Peyer's patch (tissue), 4 donors: ENCODE results near the gene ESPL1. TPM values are rescaled to one million over a fixed set of nuclear protein-coding genes. Genes with fewer than 3 reads are reported as not detected.

Source experiments
- DNase-seq, 3 donors: peaks; one replicate each; pipeline ENCODE4 v3.0.0-alpha.2; 2017 to 2019
- H3K27ac ChIP-seq, 4 donors: fragments of 200-600 bp; sonication (generic); one replicate each; pipeline ENCODE4 v1.5.1; 2016 to 2019
- H3K27me3 ChIP-seq, 2 donors: fragments of 200-600 bp; sonication (generic); one replicate each; pipeline ENCODE4 v1.5.1; 2019
- H3K36me3 ChIP-seq, 3 donors: fragments of 200-600 bp; sonication (generic); one replicate each; pipeline ENCODE4 v1.5.1; 2016 to 2019
- H3K4me1 ChIP-seq, 4 donors: fragments of 200-600 bp; sonication (generic); one replicate each; pipeline ENCODE4 v1.5.1; 2016 to 2019
- H3K4me3 ChIP-seq, 4 donors: fragments of 200-600 bp; sonication (generic); 1 replicate in 3 of 4; 2 replicates in 1 of 4; pipeline ENCODE4 v1.5.1; 2016 to 2019; ENCODE audit warnings: mild to moderate bottlenecking in 1 of 4
- H3K9me3 ChIP-seq, 4 donors: fragments of 200-600 bp; sonication (generic); one replicate each; pipeline ENCODE4 v1.5.1; 2016 to 2019; ENCODE audit warnings: mild to moderate bottlenecking in 1 of 4
- POLR2A ChIP-seq, 2 donors: fragments of 450-650 bp; IDR thresholded peaks; one replicate each; pipeline ENCODE4 v1.5.1; 2017; ENCODE audit warnings: antibody characterized with exemption in 2 of 2, mild to moderate bottlenecking in 2 of 2, moderate library complexity in 2 of 2
- total RNA-seq, 4 donors: library from RNA; depleted of rRNA; stranded (reverse); fragments of >200 nt; gene quantifications; one replicate each; pipeline ENCODE4 v1.1.0, GENCODE V29; 2016
- TF ChIP-seq, protein P1 (sequence below), 6 experiments: fragments of 450-650 bp in 4 of 6; fragments of 200-600 bp in 2 of 6; sonication (generic) in 1 of 6; IDR thresholded peaks; one replicate each; pipeline ENCODE4 v1.5.1; 2017 to 2019; ENCODE audit warnings: antibody characterized with exemption in 6 of 6, mild to moderate bottlenecking in 3 of 6, moderate library complexity in 1 of 6

ESPL1 gene
- total RNA-seq, 4 donors from 2014 or later = 47.0 to 108 (median 87.0) TPM

DNA sequence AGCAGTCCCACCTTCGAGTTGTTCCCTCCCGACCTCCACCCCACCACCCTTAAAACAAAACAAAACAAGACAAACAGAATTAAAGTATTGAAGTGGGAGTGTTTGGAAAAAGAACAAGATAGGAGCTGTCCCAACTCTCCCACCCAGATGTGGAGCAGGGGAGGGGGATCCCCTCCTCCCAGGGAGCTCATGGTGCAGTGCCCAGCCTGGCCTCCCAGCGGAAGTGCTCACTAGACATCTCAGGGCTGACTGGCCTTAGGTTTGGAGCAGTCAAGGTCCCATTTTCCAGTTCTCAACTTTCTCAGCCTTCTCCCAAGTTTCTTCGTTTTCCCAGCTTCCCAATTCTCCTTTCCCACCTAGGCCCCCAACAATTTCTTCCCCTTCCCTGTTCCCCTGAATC lies 65.2 kb downstream of the ESPL1 start:
- Histone ChIP-seq H3K36me3 (no peaks in the 10 kb centered on the region), H3K9me3 (no peaks in the 10 kb centered on the region), H3K27me3 (no peaks in the 10 kb centered on the region), H3K27ac (no peak overlapping the region), H3K4me3 (no peak overlapping the region), H3K4me1 (no peaks in the 10 kb centered on the region)
- DNase-seq = no peak
- TF ChIP-seq, protein P1, sequence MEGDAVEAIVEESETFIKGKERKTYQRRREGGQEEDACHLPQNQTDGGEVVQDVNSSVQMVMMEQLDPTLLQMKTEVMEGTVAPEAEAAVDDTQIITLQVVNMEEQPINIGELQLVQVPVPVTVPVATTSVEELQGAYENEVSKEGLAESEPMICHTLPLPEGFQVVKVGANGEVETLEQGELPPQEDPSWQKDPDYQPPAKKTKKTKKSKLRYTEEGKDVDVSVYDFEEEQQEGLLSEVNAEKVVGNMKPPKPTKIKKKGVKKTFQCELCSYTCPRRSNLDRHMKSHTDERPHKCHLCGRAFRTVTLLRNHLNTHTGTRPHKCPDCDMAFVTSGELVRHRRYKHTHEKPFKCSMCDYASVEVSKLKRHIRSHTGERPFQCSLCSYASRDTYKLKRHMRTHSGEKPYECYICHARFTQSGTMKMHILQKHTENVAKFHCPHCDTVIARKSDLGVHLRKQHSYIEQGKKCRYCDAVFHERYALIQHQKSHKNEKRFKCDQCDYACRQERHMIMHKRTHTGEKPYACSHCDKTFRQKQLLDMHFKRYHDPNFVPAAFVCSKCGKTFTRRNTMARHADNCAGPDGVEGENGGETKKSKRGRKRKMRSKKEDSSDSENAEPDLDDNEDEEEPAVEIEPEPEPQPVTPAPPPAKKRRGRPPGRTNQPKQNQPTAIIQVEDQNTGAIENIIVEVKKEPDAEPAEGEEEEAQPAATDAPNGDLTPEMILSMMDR (IDR thresholded peaks at IDR 0.05) = no peak
- no peak for TF ChIP-seq POLR2A (IDR thresholded peaks at IDR 0.05)

GRCh38 chr12:53333845-53334244 lies 65.7 kb downstream of the ESPL1 start:
- no peak for TF ChIP-seq POLR2A (IDR thresholded peaks at IDR 0.05)
- TF ChIP-seq, protein P1 (IDR thresholded peaks at IDR 0.05) = no peak
- no peaks in the 10 kb centered on the region for H3K9me3 ChIP-seq
- H3K27ac ChIP-seq = no peak overlapping the region
- peaks cover 0 to 5% of the 10 kb centered on the region in 2 donors for H3K27me3 ChIP-seq
- no peak overlapping the region for H3K4me3 ChIP-seq
- no peaks in the 10 kb centered on the region for H3K36me3 ChIP-seq
- no peak for DNase-seq
- H3K4me1 ChIP-seq = no peaks in the 10 kb centered on the region

GRCh38 chr12:53334822-53335221 lies 66.7 kb downstream of the ESPL1 start:
- Histone ChIP-seq H3K36me3 (no peaks in the 10 kb centered on the region), H3K4me1 (no peaks in the 10 kb centered on the region), H3K4me3 (no peak overlapping the region), H3K27ac (no peak overlapping the region), H3K9me3 (no peaks in the 10 kb centered on the region), H3K27me3 (peaks cover 0 to 6% of the 10 kb centered on the region in 2 donors)
- no peak for TF ChIP-seq POLR2A (IDR thresholded peaks at IDR 0.05)
- TF ChIP-seq, protein P1 (IDR thresholded peaks at IDR 0.05) = no peak
- DNase-seq = no peak

- H3K4me3 ChIP-seq = no peak within 1 kb of the TSS
- DNase-seq = no peak
- TF ChIP-seq, protein P1 (IDR thresholded peaks at IDR 0.05) = no peak
- TF ChIP-seq POLR2A (IDR thresholded peaks at IDR 0.05) = no peak
- peaks cover 0 to 6% of the 10 kb centered on the region in 2 donors for H3K27me3 ChIP-seq
- H3K36me3 ChIP-seq = no peaks in the 10 kb centered on the region
- no peaks in the 10 kb centered on the region for H3K9me3 ChIP-seq
- no peaks in the 10 kb centered on the region for H3K4me1 ChIP-seq
- H3K27ac ChIP-seq = no peak within 1 kb of the TSS
These were observed 68.1 kb downstream of the ESPL1 start, which contains the start of gene SP7 for GRCh38 chr12:53336181-53336681. Gene SP7 (minus strand): TSS chr12:53336354. CDS start chr12:53335646, 708 bp downstream.

DNA sequence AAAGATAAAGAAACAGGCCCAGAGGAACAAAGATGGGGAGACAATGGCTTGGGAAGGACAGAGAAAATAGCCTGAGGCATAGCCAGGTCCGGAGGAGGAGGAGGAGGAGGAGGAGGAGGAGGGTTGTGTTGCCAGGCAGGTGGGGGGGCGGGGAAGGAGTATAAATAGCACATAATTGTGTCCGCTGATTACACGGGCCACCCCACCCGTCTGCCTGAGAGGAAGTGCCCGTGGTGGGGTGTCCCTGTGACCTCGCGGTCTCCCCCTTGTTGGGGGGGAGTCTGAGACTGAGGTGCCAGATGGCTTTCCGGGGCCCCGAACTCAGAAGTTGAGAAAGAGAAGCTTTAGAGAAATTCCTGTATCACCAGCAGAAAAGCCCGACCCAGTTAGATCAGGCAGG lies 69.9 kb downstream of the ESPL1 start:
- Histone ChIP-seq H3K36me3 (no peaks in the 10 kb centered on the region), H3K4me3 (no peak overlapping the region), H3K27me3 (peaks cover 0 to 6% of the 10 kb centered on the region in 2 donors), H3K9me3 (no peaks in the 10 kb centered on the region), H3K27ac (no peak overlapping the region), H3K4me1 (no peaks in the 10 kb centered on the region)
- DNase-seq = no peak
- TF ChIP-seq POLR2A (IDR thresholded peaks at IDR 0.05) = no peak
- TF ChIP-seq, protein P1 (IDR thresholded peaks at IDR 0.05) = no peak

- Histone ChIP-seq H3K9me3 (no peaks in the 10 kb centered on the region), H3K4me1 (no peaks in the 10 kb centered on the region), H3K36me3 (no peaks in the 10 kb centered on the region), H3K27me3 (peaks cover 0 to 6% of the 10 kb centered on the region in 2 donors), H3K4me3 (no peak overlapping the region), H3K27ac (no peak overlapping the region)
- no peak for DNase-seq
- TF ChIP-seq, protein P1 (IDR thresholded peaks at IDR 0.05) = no peak
- TF ChIP-seq POLR2A (IDR thresholded peaks at IDR 0.05) = no peak
These were observed 70.8 kb downstream of the ESPL1 start for GRCh38 chr12:53338916-53339315.
